ENCODE measurements around the gene SMYD3. TPM values are rescaled to one million over a fixed set of nuclear protein-coding genes. Genes with fewer than 3 reads are reported as not detected.

The SMYD3 gene
- total RNA-seq, 3 donors from 2014 or later, result 16.3 to 18.0 (median 16.4) TPM

DNA sequence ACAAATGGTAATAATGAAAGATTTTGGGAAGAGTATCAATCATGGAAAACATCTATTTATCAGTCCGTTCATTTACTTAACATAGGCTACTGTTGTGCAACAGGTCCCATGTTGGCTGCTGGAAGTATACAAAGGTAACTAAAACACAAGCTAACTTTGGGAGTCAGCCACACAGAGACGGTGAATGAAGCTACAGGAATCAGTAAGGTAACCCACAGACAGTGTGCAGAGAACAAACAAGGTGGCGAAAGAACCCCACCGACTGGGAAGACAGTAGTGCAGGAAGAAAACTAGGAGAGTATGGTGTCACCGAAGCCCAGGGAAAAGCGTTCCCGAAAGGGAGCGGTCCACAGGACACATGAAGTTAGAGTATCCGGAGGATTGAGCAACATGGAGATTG lies 342.3 kb downstream of the SMYD3 start:
- H3K9me3 ChIP-seq, result no peaks in the 10 kb centered on the region
- no peak overlapping the region for H3K4me3 ChIP-seq
- TF ChIP-seq, protein P1, sequence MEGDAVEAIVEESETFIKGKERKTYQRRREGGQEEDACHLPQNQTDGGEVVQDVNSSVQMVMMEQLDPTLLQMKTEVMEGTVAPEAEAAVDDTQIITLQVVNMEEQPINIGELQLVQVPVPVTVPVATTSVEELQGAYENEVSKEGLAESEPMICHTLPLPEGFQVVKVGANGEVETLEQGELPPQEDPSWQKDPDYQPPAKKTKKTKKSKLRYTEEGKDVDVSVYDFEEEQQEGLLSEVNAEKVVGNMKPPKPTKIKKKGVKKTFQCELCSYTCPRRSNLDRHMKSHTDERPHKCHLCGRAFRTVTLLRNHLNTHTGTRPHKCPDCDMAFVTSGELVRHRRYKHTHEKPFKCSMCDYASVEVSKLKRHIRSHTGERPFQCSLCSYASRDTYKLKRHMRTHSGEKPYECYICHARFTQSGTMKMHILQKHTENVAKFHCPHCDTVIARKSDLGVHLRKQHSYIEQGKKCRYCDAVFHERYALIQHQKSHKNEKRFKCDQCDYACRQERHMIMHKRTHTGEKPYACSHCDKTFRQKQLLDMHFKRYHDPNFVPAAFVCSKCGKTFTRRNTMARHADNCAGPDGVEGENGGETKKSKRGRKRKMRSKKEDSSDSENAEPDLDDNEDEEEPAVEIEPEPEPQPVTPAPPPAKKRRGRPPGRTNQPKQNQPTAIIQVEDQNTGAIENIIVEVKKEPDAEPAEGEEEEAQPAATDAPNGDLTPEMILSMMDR (IDR thresholded peaks at IDR 0.05), result no peak
- H3K4me1 ChIP-seq (ENCODE audit: low read depth), result peaks cover 9% of the 10 kb centered on the region
- no peak for ATAC-seq
- no peaks in the 10 kb centered on the region for H3K36me3 ChIP-seq (ENCODE audit: low read depth)
- no peak for DNase-seq
- intact Hi-C loops (cut with DNase I, micrococcal nuclease), result no loop called here

DNA sequence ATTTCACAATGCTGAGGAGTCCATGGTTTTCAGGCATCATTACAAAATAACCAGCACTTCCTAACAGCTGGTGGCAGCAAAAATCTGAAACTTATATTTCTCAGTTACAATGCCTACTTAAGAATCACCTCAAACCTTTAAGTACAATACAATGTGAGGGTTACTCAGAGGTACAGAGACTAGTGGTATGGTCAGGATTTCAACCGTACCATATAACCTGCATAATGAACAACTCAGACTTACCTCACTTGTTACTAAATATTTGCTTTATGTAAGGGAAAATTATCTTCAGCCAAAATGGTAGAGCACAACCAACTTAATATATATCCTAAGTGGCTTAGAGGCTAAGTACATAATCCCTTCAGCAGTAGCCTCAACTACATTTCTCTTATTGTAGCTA lies 344.5 kb downstream of the SMYD3 start:
- DNase-seq, result no peak
- no peaks in the 10 kb centered on the region for H3K36me3 ChIP-seq (ENCODE audit: low read depth)
- peaks cover 9% of the 10 kb centered on the region for H3K4me1 ChIP-seq (ENCODE audit: low read depth)
- no peak overlapping the region for H3K4me3 ChIP-seq
- intact Hi-C loops (cut with DNase I, micrococcal nuclease), result no loop called here
- TF ChIP-seq, protein P1 (IDR thresholded peaks at IDR 0.05), result no peak
- H3K9me3 ChIP-seq, result no peaks in the 10 kb centered on the region
- ATAC-seq, result no peak

DNA sequence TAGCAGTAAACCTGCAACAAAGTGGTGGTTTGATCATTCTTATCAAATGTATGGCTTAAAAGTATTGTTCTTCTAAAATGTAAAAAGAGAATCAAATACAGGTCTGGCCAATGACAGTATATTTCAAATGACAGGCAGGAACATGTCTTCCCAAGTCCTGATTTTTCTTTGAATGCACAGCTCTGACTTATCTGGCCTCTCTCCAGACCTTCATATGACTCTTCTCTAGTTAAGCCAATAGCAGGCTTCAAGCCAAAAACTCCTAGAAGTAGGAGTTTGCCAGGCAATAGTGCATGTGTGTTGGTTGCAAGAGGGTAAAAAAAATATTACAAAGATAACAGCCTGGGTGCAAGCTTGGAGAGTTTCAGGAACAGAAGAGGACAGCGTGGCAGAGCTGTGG lies 345.5 kb downstream of the SMYD3 start:
- TF ChIP-seq, protein P1 (IDR thresholded peaks at IDR 0.05), result no peak
- Histone ChIP-seq H3K9me3 (no peaks in the 10 kb centered on the region), H3K4me3 (no peak overlapping the region), H3K36me3 (ENCODE audit: low read depth) (no peaks in the 10 kb centered on the region), H3K4me1 (ENCODE audit: low read depth) (peaks cover 6% of the 10 kb centered on the region)
- ATAC-seq (no peak), DNase-seq (no peak)
- intact Hi-C loops (cut with DNase I, micrococcal nuclease), result no loop called here

DNA sequence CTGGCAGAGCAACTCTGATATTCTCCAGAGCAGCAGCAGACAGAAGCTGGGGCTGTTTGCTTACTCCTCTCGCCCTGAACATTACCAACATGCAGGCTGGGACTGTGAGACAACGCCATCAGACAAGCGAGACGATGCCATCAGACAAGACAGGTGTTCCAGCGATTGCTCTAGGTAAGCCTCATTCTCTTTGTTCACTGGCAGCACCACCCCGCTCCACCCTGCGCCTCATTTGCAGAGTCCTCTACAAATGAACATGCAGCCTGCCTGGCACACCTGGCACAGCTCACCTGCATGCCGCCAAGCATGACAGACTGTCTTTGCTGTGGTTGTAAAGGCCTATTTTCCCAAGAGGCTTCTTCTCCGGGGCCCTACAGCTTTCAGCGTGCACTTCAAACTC lies 346.2 kb downstream of the SMYD3 start:
- H3K4me3 ChIP-seq, result no peak overlapping the region
- H3K4me1 ChIP-seq (ENCODE audit: low read depth), result peaks cover 2% of the 10 kb centered on the region
- no peaks in the 10 kb centered on the region for H3K36me3 ChIP-seq (ENCODE audit: low read depth)
- ATAC-seq (no peak), DNase-seq (no peak)
- intact Hi-C loops (cut with DNase I, micrococcal nuclease), result no loop called here
- TF ChIP-seq, protein P1 (IDR thresholded peaks at IDR 0.05), result no peak
- H3K9me3 ChIP-seq, result no peaks in the 10 kb centered on the region

DNA sequence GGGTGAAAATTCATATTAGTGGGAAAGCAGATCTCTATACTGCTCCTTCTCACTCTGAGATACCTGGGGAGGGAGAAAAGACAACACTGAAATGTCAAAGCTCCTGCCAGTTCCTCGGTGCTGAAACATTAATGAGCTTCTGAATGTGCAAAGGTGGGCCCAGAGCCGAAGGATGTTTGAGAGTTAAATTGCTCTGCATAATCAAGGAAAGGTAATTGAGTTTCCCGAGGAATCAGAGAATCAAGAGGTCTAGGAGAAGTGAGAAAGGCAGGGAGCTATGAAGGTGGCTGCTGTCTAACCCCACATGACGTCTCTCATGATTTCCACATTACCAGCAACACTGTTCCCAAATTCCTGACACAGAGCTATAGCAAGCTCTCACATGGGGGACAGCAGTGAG lies 346.7 kb downstream of the SMYD3 start:
- Histone ChIP-seq H3K36me3 (ENCODE audit: low read depth) (no peaks in the 10 kb centered on the region), H3K4me3 (no peak overlapping the region), H3K4me1 (ENCODE audit: low read depth) (no peaks in the 10 kb centered on the region), H3K9me3 (no peaks in the 10 kb centered on the region)
- no peak for DNase-seq
- ATAC-seq, result no peak
- intact Hi-C loops (cut with DNase I, micrococcal nuclease), result no loop called here
- TF ChIP-seq, protein P1 (IDR thresholded peaks at IDR 0.05), result no peak

Measured in mucosa of descending colon (tissue), 3 donors.